Gastrocnemius medialis (tissue), 4 donors: Measurements from ENCODE around the gene LRMDA.

ENCODE experiments used
- POLR2A ChIP-seq, 2 donors: fragments of 450-650 bp; IDR thresholded peaks; one replicate each; pipeline ENCODE4 v1.6.1; 2017; ENCODE audit warnings: antibody characterized with exemption in 2 of 2, mild to moderate bottlenecking in 2 of 2, moderate library complexity in 2 of 2
- TF ChIP-seq, protein P1 (sequence below), 5 experiments: fragments of 450-650 bp in 3 of 5; fragments of 200-600 bp in 2 of 5; sonication (generic) in 2 of 5; IDR thresholded peaks in 4 of 5; conservative IDR thresholded peaks in 1 of 5; 1 replicate in 4 of 5; 2 replicates in 1 of 5; pipeline ENCODE4 v1.5.1; 2016 to 2019; ENCODE audit warnings: antibody characterized with exemption in 5 of 5, mild to moderate bottlenecking in 3 of 5, moderate library complexity in 3 of 5

DNA sequence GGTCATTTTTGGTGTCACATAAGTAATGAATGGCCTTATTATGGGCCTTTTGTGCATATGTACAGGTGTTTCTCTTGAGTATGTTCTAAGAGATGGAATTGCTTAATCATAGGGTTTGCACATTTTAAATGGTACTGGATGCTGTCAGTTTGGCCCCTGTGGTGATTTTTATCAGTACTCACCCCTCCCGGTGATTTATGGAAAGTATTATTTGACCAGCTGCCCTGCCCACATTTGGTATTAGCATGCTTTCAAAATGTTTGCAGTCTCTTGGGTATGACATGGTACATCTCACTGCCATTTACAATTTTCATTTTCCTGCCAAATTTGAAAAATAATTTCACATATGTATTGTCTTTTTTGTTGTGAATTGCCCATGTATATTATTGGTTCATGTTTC, 427.7 kb downstream of the LRMDA start:
- no peak for TF ChIP-seq POLR2A (IDR thresholded peaks at IDR 0.05)
- TF ChIP-seq, protein P1, sequence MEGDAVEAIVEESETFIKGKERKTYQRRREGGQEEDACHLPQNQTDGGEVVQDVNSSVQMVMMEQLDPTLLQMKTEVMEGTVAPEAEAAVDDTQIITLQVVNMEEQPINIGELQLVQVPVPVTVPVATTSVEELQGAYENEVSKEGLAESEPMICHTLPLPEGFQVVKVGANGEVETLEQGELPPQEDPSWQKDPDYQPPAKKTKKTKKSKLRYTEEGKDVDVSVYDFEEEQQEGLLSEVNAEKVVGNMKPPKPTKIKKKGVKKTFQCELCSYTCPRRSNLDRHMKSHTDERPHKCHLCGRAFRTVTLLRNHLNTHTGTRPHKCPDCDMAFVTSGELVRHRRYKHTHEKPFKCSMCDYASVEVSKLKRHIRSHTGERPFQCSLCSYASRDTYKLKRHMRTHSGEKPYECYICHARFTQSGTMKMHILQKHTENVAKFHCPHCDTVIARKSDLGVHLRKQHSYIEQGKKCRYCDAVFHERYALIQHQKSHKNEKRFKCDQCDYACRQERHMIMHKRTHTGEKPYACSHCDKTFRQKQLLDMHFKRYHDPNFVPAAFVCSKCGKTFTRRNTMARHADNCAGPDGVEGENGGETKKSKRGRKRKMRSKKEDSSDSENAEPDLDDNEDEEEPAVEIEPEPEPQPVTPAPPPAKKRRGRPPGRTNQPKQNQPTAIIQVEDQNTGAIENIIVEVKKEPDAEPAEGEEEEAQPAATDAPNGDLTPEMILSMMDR (IDR thresholded peaks at IDR 0.05 in 4 of 5, conservative IDR thresholded peaks at IDR 0.05 in 1 of 5), result no peak
